Karpas-422 (cell line): ENCODE data around the gene CROCC2. TPM values are rescaled to one million over a fixed set of nuclear protein-coding genes. Genes with fewer than 3 reads are reported as not detected.

Experiments used
- DNase-seq: peaks from one replicate; pipeline ENCODE4 v3.0.0-alpha.2; 2015
- H2AFZ ChIP-seq: fragments of 200-600 bp; sonication (generic); 2 replicates; pipeline ENCODE4 v1.6.1; 2014; ENCODE audit warnings: antibody characterized with exemption, low read length, mixed read lengths
- H3K27ac ChIP-seq: fragments of 200-600 bp; sonication (generic); 2 replicates; pipeline ENCODE4 v1.5.1; 2014; ENCODE audit warnings: mild to moderate bottlenecking, low read length, moderate library complexity
- H3K27me3 ChIP-seq: fragments of 200-600 bp; sonication (generic); 2 replicates; pipeline ENCODE4 v1.6.1; 2014; ENCODE audit warnings: low read length, mixed read lengths
- H3K36me3 ChIP-seq: fragments of 200-600 bp; sonication (generic); 2 replicates; pipeline ENCODE4 v1.6.1; 2014; ENCODE audit warnings: low read length, mixed read lengths; ENCODE audit not compliant: insufficient read depth
- H3K4me1 ChIP-seq: fragments of 200-600 bp; sonication (generic); 2 replicates; pipeline ENCODE4 v1.6.1; 2014; ENCODE audit warnings: mild to moderate bottlenecking, low read length, mixed read lengths
- H3K4me2 ChIP-seq: fragments of 200-600 bp; sonication (generic); 2 replicates; pipeline ENCODE4 v1.6.1; 2014; ENCODE audit warnings: low read length, low read depth, mild to moderate bottlenecking; ENCODE audit not compliant: poor library complexity, severe bottlenecking
- H3K4me3 ChIP-seq: fragments of 200-600 bp; sonication (generic); 2 replicates; pipeline ENCODE4 v1.5.1; 2014; ENCODE audit warnings: mild to moderate bottlenecking, antibody characterized with exemption, low read length, mixed read lengths
- H3K79me2 ChIP-seq: fragments of 200-600 bp; sonication (generic); 2 replicates; pipeline ENCODE4 v1.6.1; 2014; ENCODE audit warnings: mild to moderate bottlenecking, low read length, mixed read lengths
- H3K9ac ChIP-seq: fragments of 200-600 bp; sonication (generic); 2 replicates; pipeline ENCODE4 v1.6.0; 2014; ENCODE audit warnings: low read length
- H3K9me2 ChIP-seq: fragments of 200-600 bp; sonication (generic), shearing (Covaris generic); replicated peaks from 2 replicates; pipeline ENCODE4 v1.6.0; 2014; ENCODE audit warnings: mild to moderate bottlenecking, low read length, moderate library complexity; ENCODE audit not compliant: insufficient read depth
- H3K9me3 ChIP-seq: fragments of 300-700, 200-600 bp; sonication (generic); 2 replicates; pipeline ENCODE4 v1.6.1; 2014; ENCODE audit warnings: low read length, mixed read lengths
- H4K20me1 ChIP-seq: fragments of 200-600 bp; sonication (generic); 2 replicates; pipeline ENCODE4 v1.6.1; 2014; ENCODE audit warnings: mild to moderate bottlenecking, antibody characterized with exemption, low read length, low read depth; ENCODE audit not compliant: insufficient read depth
- total RNA-seq: library from RNA; depleted of rRNA; stranded (reverse); fragments of >200 nt; shearing (Covaris generic); gene quantifications from 2 replicates; pipeline ENCODE4 v1.2.3, GENCODE V29; 2014; ENCODE audit warnings: low replicate concordance

Gene CROCC2
- total RNA-seq, 1 experiment from 2014 or later = not detected

GRCh38 chr2:240893363-240893844 is 12.7 kb upstream of the CROCC2 start:
- Histone ChIP-seq H3K4me1 (no peaks in the 10 kb centered on the region), H4K20me1 (no peaks in the 10 kb centered on the region), H3K27me3 (no peaks in the 10 kb centered on the region), H3K36me3 (no peaks in the 10 kb centered on the region), H3K9me3 (no peaks in the 10 kb centered on the region), H3K9me2 (no peaks in the 10 kb centered on the region), H3K27ac (no peak overlapping the region), H3K4me3 (no peak overlapping the region), H3K4me2 (no peak overlapping the region), H3K79me2 (no peaks in the 10 kb centered on the region), H2AFZ (no peak overlapping the region), H3K9ac (no peak overlapping the region)
- no peak for DNase-seq

- no peaks in the 10 kb centered on the region for H3K9me2 ChIP-seq
- no peak for DNase-seq
- H3K4me3 ChIP-seq = no peak overlapping the region
- no peaks in the 10 kb centered on the region for H3K4me1 ChIP-seq
- no peaks in the 10 kb centered on the region for H3K79me2 ChIP-seq
- no peak overlapping the region for H3K4me2 ChIP-seq
- no peak overlapping the region for H2AFZ ChIP-seq
- H3K36me3 ChIP-seq = no peaks in the 10 kb centered on the region
- no peak overlapping the region for H3K27ac ChIP-seq
- H3K27me3 ChIP-seq = no peaks in the 10 kb centered on the region
- H4K20me1 ChIP-seq = no peaks in the 10 kb centered on the region
- H3K9me3 ChIP-seq = no peaks in the 10 kb centered on the region
- no peak overlapping the region for H3K9ac ChIP-seq
These were observed 12.1 kb upstream of the CROCC2 start for GRCh38 chr2:240894006-240894405.

GRCh38 chr2:240894836-240895558 is 11.1 kb upstream of the CROCC2 start:
- Histone ChIP-seq H3K4me2 (no peak overlapping the region), H3K36me3 (no peaks in the 10 kb centered on the region), H3K9me2 (no peaks in the 10 kb centered on the region), H4K20me1 (no peaks in the 10 kb centered on the region), H3K4me1 (no peaks in the 10 kb centered on the region), H3K79me2 (no peaks in the 10 kb centered on the region), H3K9me3 (no peaks in the 10 kb centered on the region), H3K27ac (no peak overlapping the region), H3K27me3 (no peaks in the 10 kb centered on the region), H2AFZ (no peak overlapping the region), H3K9ac (no peak overlapping the region), H3K4me3 (no peak overlapping the region)
- no peak for DNase-seq

GRCh38 chr2:240895656-240896388 is 10.3 kb upstream of the CROCC2 start, which contains the start of gene MAB21L4:
TSS of gene MAB21L4 (minus strand) at chr2:240896156. CDS start at chr2:240895997, 159 bp downstream.
- Histone ChIP-seq H3K27ac (no peak within 1 kb of the TSS), H3K27me3 (no peaks in the 10 kb centered on the region), H4K20me1 (no peaks in the 10 kb centered on the region)

GRCh38 chr2:240896394-240896793 is 9.7 kb upstream of the CROCC2 start:
- 0 out of 2 replicates have a peak, but pooled peaks cover 2% of the 10 kb centered on the region for H3K4me1 ChIP-seq
- no peak overlapping the region for H3K4me3 ChIP-seq
- no peaks in the 10 kb centered on the region for H3K79me2 ChIP-seq
- H3K27ac ChIP-seq = no peak overlapping the region
- H2AFZ ChIP-seq = no peak overlapping the region
- H3K9ac ChIP-seq = no peak overlapping the region
- no peaks in the 10 kb centered on the region for H3K9me2 ChIP-seq
- H3K4me2 ChIP-seq = no peak overlapping the region
- H4K20me1 ChIP-seq = no peaks in the 10 kb centered on the region
- no peaks in the 10 kb centered on the region for H3K27me3 ChIP-seq
- no peaks in the 10 kb centered on the region for H3K9me3 ChIP-seq
- no peak for DNase-seq
- H3K36me3 ChIP-seq = no peaks in the 10 kb centered on the region

More at GRCh38 chr2:240895656-240896388, 10.3 kb upstream of the CROCC2 start, which contains the start of gene MAB21L4:
- Histone ChIP-seq H3K4me1 (no peaks in the 10 kb centered on the region), H3K9ac (no peak within 1 kb of the TSS), H3K4me2 (no peak within 1 kb of the TSS), H3K9me2 (no peaks in the 10 kb centered on the region), H2AFZ (no peak within 1 kb of the TSS), H3K79me2 (no peaks in the 10 kb centered on the region), H3K36me3 (no peaks in the 10 kb centered on the region), H3K4me3 (no peak within 1 kb of the TSS), H3K9me3 (no peaks in the 10 kb centered on the region)
- DNase-seq = no peak

GRCh38 chr2:240896871-240897692 is 9.1 kb upstream of the CROCC2 start:
- no peaks in the 10 kb centered on the region for H4K20me1 ChIP-seq
- H3K27me3 ChIP-seq = no peaks in the 10 kb centered on the region
- DNase-seq = no peak
- H3K4me2 ChIP-seq = no peak overlapping the region
- H3K79me2 ChIP-seq = no peaks in the 10 kb centered on the region
- no peak overlapping the region for H2AFZ ChIP-seq
- H3K9me2 ChIP-seq = no peaks in the 10 kb centered on the region
- no peak overlapping the region for H3K27ac ChIP-seq
- H3K9ac ChIP-seq = no peak overlapping the region
- H3K36me3 ChIP-seq = no peaks in the 10 kb centered on the region
- no peak overlapping the region for H3K4me3 ChIP-seq
- H3K9me3 ChIP-seq = no peaks in the 10 kb centered on the region
- H3K4me1 ChIP-seq = 0 out of 2 replicates have a peak, but pooled peaks cover 2% of the 10 kb centered on the region

GRCh38 chr2:240898108-240898730 is 7.9 kb upstream of the CROCC2 start:
- H3K79me2 ChIP-seq = no peaks in the 10 kb centered on the region
- H3K4me3 ChIP-seq = no peak overlapping the region
- H4K20me1 ChIP-seq = no peaks in the 10 kb centered on the region
- no peaks in the 10 kb centered on the region for H3K9me3 ChIP-seq
- H3K27me3 ChIP-seq = no peaks in the 10 kb centered on the region
- H3K27ac ChIP-seq = no peak overlapping the region
- no peaks in the 10 kb centered on the region for H3K9me2 ChIP-seq
- no peak overlapping the region for H2AFZ ChIP-seq
- no peaks in the 10 kb centered on the region for H3K36me3 ChIP-seq
- no peak overlapping the region for H3K4me2 ChIP-seq
- DNase-seq = no peak
- H3K9ac ChIP-seq = no peak overlapping the region
- 0 out of 2 replicates have a peak, but pooled peaks cover 2% of the 10 kb centered on the region for H3K4me1 ChIP-seq
